Neuron (in vitro differentiated cells): ENCODE measurements around the gene CTBS.
A peak's percentile ranks its signal among the peaks of the same experiment; 100 is the strongest.

Experiments used
- H2AFZ ChIP-seq: one replicate; pipeline ENCODE4 v1.6.1; 2013; ENCODE audit warnings: low read depth, mild to moderate bottlenecking, inconsistent platforms, low read length, moderate library complexity
- H3K27me3 ChIP-seq: one replicate; pipeline ENCODE4 v1.6.1; 2013; ENCODE audit warnings: low read length; ENCODE audit not compliant: insufficient read depth
- H3K36me3 ChIP-seq: one replicate; pipeline ENCODE4 v1.6.1; 2013; ENCODE audit warnings: low read length; ENCODE audit not compliant: insufficient read depth
- H3K4me1 ChIP-seq: one replicate; pipeline ENCODE4 v1.6.1; 2013; ENCODE audit warnings: low read length; ENCODE audit not compliant: insufficient read depth
- H3K4me3 ChIP-seq: 2 replicates; pipeline ENCODE4 v1.5.1; 2013; ENCODE audit warnings: mild to moderate bottlenecking, low read length, moderate library complexity
- H3K9me3 ChIP-seq: one replicate; pipeline ENCODE4 v1.6.1; 2013; ENCODE audit warnings: low read length

CTBS gene, protein sequence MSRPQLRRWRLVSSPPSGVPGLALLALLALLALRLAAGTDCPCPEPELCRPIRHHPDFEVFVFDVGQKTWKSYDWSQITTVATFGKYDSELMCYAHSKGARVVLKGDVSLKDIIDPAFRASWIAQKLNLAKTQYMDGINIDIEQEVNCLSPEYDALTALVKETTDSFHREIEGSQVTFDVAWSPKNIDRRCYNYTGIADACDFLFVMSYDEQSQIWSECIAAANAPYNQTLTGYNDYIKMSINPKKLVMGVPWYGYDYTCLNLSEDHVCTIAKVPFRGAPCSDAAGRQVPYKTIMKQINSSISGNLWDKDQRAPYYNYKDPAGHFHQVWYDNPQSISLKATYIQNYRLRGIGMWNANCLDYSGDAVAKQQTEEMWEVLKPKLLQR

GRCh38 chr1:84573967-84574842 is at the start of gene CTBS:
Gene CTBS, minus strand, starts transcription at chr1:84574440. Its CDS starts 25 bp downstream, at chr1:84574415.
- no peaks in the 10 kb centered on the region for H3K36me3 ChIP-seq

DNA sequence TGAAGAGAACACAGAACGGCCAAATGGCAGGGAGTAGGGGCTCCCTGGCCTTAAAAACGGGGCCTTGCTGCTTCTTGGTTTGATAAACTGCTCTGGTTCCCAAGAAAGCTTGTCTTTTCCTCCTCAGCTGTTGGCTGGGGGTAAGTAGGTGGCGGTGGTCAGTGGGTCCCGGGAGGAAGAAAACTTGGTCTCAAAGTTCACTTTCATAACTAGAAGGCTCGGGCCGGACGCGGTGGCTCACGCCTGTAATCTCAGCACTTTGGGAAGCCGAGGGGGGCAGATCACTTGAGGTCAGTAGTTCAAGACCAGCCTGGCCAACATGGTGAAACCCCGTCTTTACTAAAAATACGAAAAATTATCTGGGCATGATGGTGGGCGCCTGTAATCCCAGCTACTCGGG is 47.3 kb upstream of the CTBS start:
- Histone ChIP-seq H3K36me3 (no peaks in the 10 kb centered on the region), H3K4me3 (no peak overlapping the region), H3K27me3 (no peaks in the 10 kb centered on the region), H3K4me1 (peaks cover 4% of the 10 kb centered on the region), H2AFZ (no peak overlapping the region), H3K9me3 (peaks cover 1% of the 10 kb centered on the region)

More at GRCh38 chr1:84573967-84574842, at the start of gene CTBS:
- Histone ChIP-seq H3K4me3 (peak within 1 kb of the TSS; percentile 92), H3K27me3 (no peaks in the 10 kb centered on the region), H2AFZ (peak within 1 kb of the TSS; percentile 92), H3K4me1 (peaks cover 9% of the 10 kb centered on the region), H3K9me3 (no peaks in the 10 kb centered on the region)

DNA sequence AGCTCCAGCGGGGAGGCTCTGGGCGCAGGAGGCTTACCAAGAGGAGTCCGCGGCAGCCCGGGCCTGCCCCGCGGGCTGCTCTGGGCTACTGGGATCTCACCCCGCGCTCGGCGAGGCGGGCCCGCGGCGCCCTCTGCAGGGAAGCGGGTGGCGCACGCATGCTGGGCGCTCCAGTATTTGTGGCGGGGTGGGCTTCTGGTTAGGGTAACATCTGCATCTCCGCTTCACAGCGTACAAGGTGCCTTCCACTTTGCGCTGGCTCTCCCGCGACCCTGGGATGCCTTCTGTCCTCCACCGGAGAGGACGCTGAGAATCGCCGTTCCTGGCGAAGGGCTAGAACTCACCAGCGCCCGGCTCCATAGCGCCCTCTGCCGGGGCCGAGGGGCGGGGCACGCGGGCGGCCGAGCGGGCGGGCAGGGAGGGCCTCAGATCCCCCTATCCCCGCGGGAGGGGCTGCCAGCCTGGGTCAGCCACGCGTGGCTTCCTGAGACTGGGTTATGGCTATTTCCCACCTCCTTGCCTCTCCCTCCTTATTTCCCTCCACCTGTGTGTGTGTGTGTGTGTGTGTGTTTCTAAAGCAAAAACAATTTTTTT is 46.6 kb upstream of the CTBS start:
- Histone ChIP-seq H3K36me3 (no peaks in the 10 kb centered on the region), H2AFZ (no peak overlapping the region), H3K4me1 (peaks cover 4% of the 10 kb centered on the region), H3K9me3 (peaks cover 1% of the 10 kb centered on the region), H3K27me3 (no peaks in the 10 kb centered on the region), H3K4me3 (no peak overlapping the region)

DNA sequence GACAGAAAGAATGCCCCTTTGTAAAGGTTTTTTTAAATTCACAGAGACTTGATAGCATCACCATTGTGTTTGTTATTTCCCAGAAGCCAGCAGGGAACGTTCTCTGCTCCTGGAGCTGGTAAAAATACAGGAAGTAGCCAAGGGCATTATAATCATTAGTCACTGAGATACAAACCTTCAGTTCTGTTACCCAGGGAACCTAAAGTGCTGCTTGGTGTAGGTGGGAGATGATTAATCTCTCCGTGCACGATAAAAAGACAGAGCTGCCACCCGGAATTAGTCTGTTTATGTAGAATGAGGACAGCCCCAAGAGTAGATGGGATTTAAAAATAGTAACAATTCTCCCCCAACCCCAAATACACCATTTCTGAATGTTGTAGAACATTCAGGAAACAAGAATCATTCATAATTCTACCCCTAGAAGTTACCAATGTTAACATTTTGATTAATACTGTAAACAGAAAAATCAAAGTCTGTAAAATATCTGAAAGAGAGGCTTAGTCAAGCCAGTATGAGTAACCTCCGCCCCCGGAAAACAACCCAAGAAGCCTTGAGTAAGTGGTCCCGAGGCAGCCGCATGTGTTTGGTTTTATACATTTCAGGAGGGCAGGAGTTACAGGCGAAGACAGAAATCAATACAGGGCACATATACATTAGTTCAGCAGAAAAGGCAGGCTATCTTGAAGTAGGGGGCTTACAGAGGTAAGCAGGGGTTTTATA is 45.3 kb upstream of the CTBS start:
- no peak overlapping the region for H3K4me3 ChIP-seq
- peaks cover 3% of the 10 kb centered on the region for H3K9me3 ChIP-seq
- H3K27me3 ChIP-seq, result no peaks in the 10 kb centered on the region
- no peaks in the 10 kb centered on the region for H3K36me3 ChIP-seq
- H2AFZ ChIP-seq, result peak overlapping the region; percentile 98
- peaks cover 4% of the 10 kb centered on the region for H3K4me1 ChIP-seq

- Histone ChIP-seq H3K4me1 (peaks cover 4% of the 10 kb centered on the region), H3K9me3 (peaks cover 8% of the 10 kb centered on the region), H2AFZ (no peak overlapping the region), H3K4me3 (no peak overlapping the region), H3K36me3 (no peaks in the 10 kb centered on the region), H3K27me3 (no peaks in the 10 kb centered on the region)
These were observed 43.1 kb upstream of the CTBS start for GRCh38 chr1:84617349-84617748.

GRCh38 chr1:84615790-84616189 is 41.5 kb upstream of the CTBS start:
- Histone ChIP-seq H3K4me1 (peaks cover 4% of the 10 kb centered on the region), H2AFZ (no peak overlapping the region), H3K27me3 (no peaks in the 10 kb centered on the region), H3K36me3 (no peaks in the 10 kb centered on the region), H3K4me3 (no peak overlapping the region), H3K9me3 (peaks cover 8% of the 10 kb centered on the region)

- peaks cover 10% of the 10 kb centered on the region for H3K9me3 ChIP-seq
- no peak overlapping the region for H3K4me3 ChIP-seq
- H3K4me1 ChIP-seq, result no peaks in the 10 kb centered on the region
- no peak overlapping the region for H2AFZ ChIP-seq
- no peaks in the 10 kb centered on the region for H3K36me3 ChIP-seq
- H3K27me3 ChIP-seq, result no peaks in the 10 kb centered on the region
These were observed 39.6 kb upstream of the CTBS start for GRCh38 chr1:84613887-84614286.

DNA sequence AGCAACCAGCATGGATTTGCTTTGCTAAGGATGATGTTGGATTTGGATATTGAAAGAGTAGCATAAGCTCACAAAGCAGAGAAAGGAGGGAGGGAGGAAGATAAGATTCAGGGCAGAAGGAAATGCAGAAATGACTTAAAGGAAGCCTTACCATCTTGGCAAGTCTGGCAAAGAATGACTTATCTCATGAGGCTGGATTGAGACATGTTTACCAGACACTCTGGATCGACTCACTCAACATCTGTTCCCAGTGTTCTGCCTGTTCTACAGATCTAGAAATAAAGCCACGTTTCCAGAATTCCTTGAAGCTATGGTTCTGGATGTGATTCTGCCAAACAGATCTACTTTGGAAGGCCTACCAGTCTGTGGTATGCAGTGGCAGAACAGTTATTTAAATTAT is 38.8 kb upstream of the CTBS start:
- Histone ChIP-seq H3K4me3 (no peak overlapping the region), H3K9me3 (peaks cover 10% of the 10 kb centered on the region), H2AFZ (no peak overlapping the region), H3K27me3 (no peaks in the 10 kb centered on the region), H3K36me3 (no peaks in the 10 kb centered on the region), H3K4me1 (no peaks in the 10 kb centered on the region)

DNA sequence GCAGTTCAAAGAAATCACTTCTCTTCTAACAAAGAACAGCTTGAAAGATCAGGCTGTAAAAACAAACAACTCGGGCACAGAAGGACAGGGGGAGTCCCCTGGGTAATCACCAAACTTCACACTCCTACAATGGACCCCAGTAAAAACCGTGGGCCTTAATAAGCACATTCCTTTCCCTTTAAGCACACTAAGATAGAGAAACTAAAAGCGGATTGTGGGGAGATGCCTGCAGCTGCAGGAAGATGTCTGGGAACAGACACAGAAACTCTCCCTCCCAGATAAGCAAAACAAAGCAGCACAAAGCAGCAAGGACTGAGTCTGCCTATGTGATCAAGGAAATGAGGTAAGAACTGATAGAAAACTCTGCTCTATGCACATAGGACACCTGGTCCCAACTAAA is 37.6 kb upstream of the CTBS start:
- Histone ChIP-seq H3K36me3 (no peaks in the 10 kb centered on the region), H3K4me1 (no peaks in the 10 kb centered on the region), H3K9me3 (peaks cover 10% of the 10 kb centered on the region), H3K4me3 (peak overlapping the region; percentile 17), H2AFZ (peak overlapping the region; percentile 85), H3K27me3 (no peaks in the 10 kb centered on the region)

DNA sequence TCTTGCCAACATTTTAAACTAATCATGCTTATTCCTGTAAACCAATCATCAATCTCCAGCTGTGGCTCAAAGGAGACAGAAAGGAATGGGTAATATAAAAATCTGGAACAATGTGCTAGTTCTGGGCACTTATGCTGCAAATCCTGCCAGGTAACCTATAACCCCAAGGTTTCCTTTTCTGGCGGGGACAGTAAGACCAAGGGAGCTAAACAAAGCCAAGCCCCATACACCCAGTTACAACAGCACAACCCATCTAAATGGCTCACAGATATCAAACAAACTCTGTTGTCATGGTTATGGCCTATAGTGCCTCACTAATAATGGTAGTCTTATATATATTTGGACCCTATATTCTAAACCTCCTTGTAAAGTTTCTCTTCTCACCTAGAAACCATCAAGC is 36.9 kb upstream of the CTBS start:
- Histone ChIP-seq H3K4me1 (no peaks in the 10 kb centered on the region), H3K4me3 (no peak overlapping the region), H3K9me3 (peaks cover 9% of the 10 kb centered on the region), H3K36me3 (no peaks in the 10 kb centered on the region), H2AFZ (no peak overlapping the region), H3K27me3 (no peaks in the 10 kb centered on the region)

GRCh38 chr1:84606977-84607376 is 32.7 kb upstream of the CTBS start:
- Histone ChIP-seq H2AFZ (no peak overlapping the region), H3K4me1 (no peaks in the 10 kb centered on the region), H3K27me3 (no peaks in the 10 kb centered on the region), H3K36me3 (no peaks in the 10 kb centered on the region), H3K9me3 (peaks cover 18% of the 10 kb centered on the region), H3K4me3 (no peak overlapping the region)

GRCh38 chr1:84605157-84605556 is 30.9 kb upstream of the CTBS start:
- Histone ChIP-seq H3K4me1 (no peaks in the 10 kb centered on the region), H3K4me3 (no peak overlapping the region), H3K9me3 (peaks cover 16% of the 10 kb centered on the region), H2AFZ (no peak overlapping the region), H3K27me3 (no peaks in the 10 kb centered on the region), H3K36me3 (no peaks in the 10 kb centered on the region)
